WTC11 (cell line): Measurements from ENCODE around the gene LIG1. TPM values are rescaled to one million over a fixed set of nuclear protein-coding genes. Genes with fewer than 3 reads are reported as not detected.
"Not testable (repeated sequence)": the region's sequence is repeated elsewhere in the genome, so short reads cannot be mapped to it uniquely, and the experiment has no call there.

Experiments used
- ATAC-seq: fragments of 200-7000 bp; cut with Tn5 transposase; 2 replicates; pipeline ENCODE4 v1.10.0; 2021; ENCODE audit warnings: mild to moderate bottlenecking, moderate library complexity
- CTCF ChIA-PET: fragments of 300-600 bp; sonication (Branson Sonifier 250); formaldehyde crosslinking; loops from one replicate; lab custom pipeline; 2021; ENCODE audit warnings: antibody characterized with exemption; lab: Charles Lee
- POLR2A ChIA-PET: fragments of 350-600 bp; sonication (Branson Sonifier 250); formaldehyde crosslinking; loops from one replicate; lab custom pipeline; 2021; ENCODE audit warnings: antibody characterized with exemption; lab: Charles Lee
- DNase-seq: peaks from one replicate; pipeline ENCODE4 v3.0.0; 2021; ENCODE audit warnings: low spot score
- H3K27ac Mint-ChIP-seq: 2 replicates; pipeline ENCODE4 v1.8.0; 2021; ENCODE audit warnings: mixed read lengths
- H3K27me3 Mint-ChIP-seq: 2 replicates; pipeline ENCODE4 v1.8.0; 2021; ENCODE audit warnings: low read depth, mild to moderate bottlenecking, moderate library complexity, mixed read lengths
- H3K36me3 Mint-ChIP-seq: 2 replicates; pipeline ENCODE4 v1.8.0; 2021; ENCODE audit warnings: mixed read lengths
- H3K4me1 Mint-ChIP-seq: 2 replicates; pipeline ENCODE4 v1.8.0; 2022; ENCODE audit warnings: mixed read lengths
- H3K4me3 Mint-ChIP-seq: 2 replicates; pipeline ENCODE4 v1.8.0; 2021; ENCODE audit warnings: mild to moderate bottlenecking, moderate library complexity, mixed read lengths
- H3K9me3 Mint-ChIP-seq: 2 replicates; pipeline ENCODE4 v1.8.0; 2021; ENCODE audit warnings: mixed read lengths
- ATF1 ChIP-seq: sonication (generic); formaldehyde crosslinking; IDR thresholded peaks from 2 replicates; pipeline ENCODE4 v1.8.1; 2023; ENCODE audit warnings: mild to moderate bottlenecking, moderate library complexity, missing genetic modification reagents
- CBFB ChIP-seq: sonication (generic); formaldehyde crosslinking; IDR thresholded peaks from 2 replicates; pipeline ENCODE4 v1.8.1; 2022; ENCODE audit warnings: mild to moderate bottlenecking, low read depth, missing genetic modification reagents
- ELF4 ChIP-seq: sonication (generic); formaldehyde crosslinking; IDR thresholded peaks from 2 replicates; pipeline ENCODE4 v1.8.1; 2022; ENCODE audit warnings: low read depth, mild to moderate bottlenecking, moderate library complexity, missing genetic modification reagents
- EMX1 ChIP-seq: fragments of 250-450 bp; sonication (Bioruptor Pico); IDR thresholded peaks from 2 replicates; pipeline ENCODE4 v1.8.0; 2021; ENCODE audit warnings: mild to moderate bottlenecking
- ESRRA ChIP-seq: sonication (generic); formaldehyde crosslinking; IDR thresholded peaks from 2 replicates; pipeline ENCODE4 v1.8.1; 2022; ENCODE audit warnings: mild to moderate bottlenecking, missing genetic modification reagents, borderline replicate concordance
- FOXK1 ChIP-seq: sonication (generic); formaldehyde crosslinking; IDR thresholded peaks from 2 replicates; pipeline ENCODE4 v1.8.0; 2022; ENCODE audit warnings: mild to moderate bottlenecking, moderate library complexity, missing genetic modification reagents
- FOXP1 ChIP-seq: sonication (generic); formaldehyde crosslinking; IDR thresholded peaks from 2 replicates; pipeline ENCODE4 v1.8.0; 2022; ENCODE audit warnings: missing genetic modification reagents, mild to moderate bottlenecking, moderate library complexity, borderline replicate concordance
- GTF2I ChIP-seq: fragments of 250-450 bp; sonication (Bioruptor Pico); conservative IDR thresholded peaks from 2 replicates; pipeline ENCODE4 v1.4.0; 2021; ENCODE audit warnings: mild to moderate bottlenecking
- HMGA2 ChIP-seq: fragments of 250-450 bp; sonication (Bioruptor Pico); IDR thresholded peaks from 2 replicates; pipeline ENCODE4 v1.4.0; 2021; ENCODE audit warnings: mild to moderate bottlenecking, moderate library complexity
- JUN ChIP-seq: sonication (generic); formaldehyde crosslinking; IDR thresholded peaks from 2 replicates; pipeline ENCODE4 v1.8.0; 2023; ENCODE audit warnings: mild to moderate bottlenecking, missing genetic modification reagents
- NR2C2 ChIP-seq: sonication (generic); formaldehyde crosslinking; IDR thresholded peaks from 2 replicates; pipeline ENCODE4 v1.8.0; 2022; ENCODE audit warnings: mild to moderate bottlenecking, missing genetic modification reagents
- OVOL2 ChIP-seq: fragments of 250-450 bp; sonication (Bioruptor Pico); IDR thresholded peaks from 2 replicates; pipeline ENCODE4 v1.9.0; 2021; ENCODE audit warnings: mild to moderate bottlenecking, borderline replicate concordance
- SMAD3 ChIP-seq: sonication (generic); formaldehyde crosslinking; IDR thresholded peaks from 2 replicates; pipeline ENCODE4 v1.8.0; 2022; ENCODE audit warnings: missing genetic modification reagents, mild to moderate bottlenecking, borderline replicate concordance
- TEAD4 ChIP-seq: sonication (generic); formaldehyde crosslinking; IDR thresholded peaks from 2 replicates; pipeline ENCODE4 v1.8.0; 2022; ENCODE audit warnings: mild to moderate bottlenecking, missing genetic modification reagents
- ZNF121 ChIP-seq: sonication (generic); formaldehyde crosslinking; IDR thresholded peaks from 2 replicates; pipeline ENCODE4 v1.8.0; 2023; ENCODE audit warnings: missing genetic modification reagents
- ZNF138 ChIP-seq: sonication (generic); formaldehyde crosslinking; conservative IDR thresholded peaks from 2 replicates; pipeline ENCODE4 v1.8.1; 2022; ENCODE audit warnings: mild to moderate bottlenecking, moderate library complexity, missing genetic modification reagents
- ZNF232 ChIP-seq: sonication (generic); formaldehyde crosslinking; IDR thresholded peaks from 2 replicates; pipeline ENCODE4 v1.8.0; 2022; ENCODE audit warnings: mild to moderate bottlenecking, missing genetic modification reagents
- ZNF317 ChIP-seq: sonication (generic); formaldehyde crosslinking; IDR thresholded peaks from 2 replicates; pipeline ENCODE4 v1.8.1; 2023; ENCODE audit warnings: low read depth, mild to moderate bottlenecking, moderate library complexity, missing genetic modification reagents, borderline replicate concordance
- total RNA-seq: library from RNA; stranded (reverse); gene quantifications from 3 replicates; pipeline ENCODE4 v1.2.3, GENCODE V29; 2021
- TF ChIP-seq, protein P1 (sequence below): sonication (generic); formaldehyde crosslinking; IDR thresholded peaks from 2 replicates; pipeline ENCODE4 v1.8.1; 2023; ENCODE audit warnings: mild to moderate bottlenecking, missing genetic modification reagents
- TF ChIP-seq, protein P2 (sequence below): sonication (generic); formaldehyde crosslinking; IDR thresholded peaks from 2 replicates; pipeline ENCODE4 v1.8.0; 2023; ENCODE audit warnings: missing genetic modification reagents
- TF ChIP-seq, protein P3 (sequence below): sonication (generic); formaldehyde crosslinking; conservative IDR thresholded peaks from 2 replicates; pipeline ENCODE4 v1.8.1; 2022; ENCODE audit warnings: mild to moderate bottlenecking, missing genetic modification reagents
- TF ChIP-seq, protein P4 (sequence below): sonication (generic); formaldehyde crosslinking; IDR thresholded peaks from 2 replicates; pipeline ENCODE4 v1.8.1; 2022; ENCODE audit warnings: mild to moderate bottlenecking, missing genetic modification reagents, moderate library complexity, borderline replicate concordance
- TF ChIP-seq, protein P5 (sequence below): sonication (generic); formaldehyde crosslinking; IDR thresholded peaks from 2 replicates; pipeline ENCODE4 v1.8.1; 2022; ENCODE audit warnings: mild to moderate bottlenecking, moderate library complexity, missing genetic modification reagents

LIG1 gene
- total RNA-seq, 1 experiment from 2014 or later = 119 TPM

DNA sequence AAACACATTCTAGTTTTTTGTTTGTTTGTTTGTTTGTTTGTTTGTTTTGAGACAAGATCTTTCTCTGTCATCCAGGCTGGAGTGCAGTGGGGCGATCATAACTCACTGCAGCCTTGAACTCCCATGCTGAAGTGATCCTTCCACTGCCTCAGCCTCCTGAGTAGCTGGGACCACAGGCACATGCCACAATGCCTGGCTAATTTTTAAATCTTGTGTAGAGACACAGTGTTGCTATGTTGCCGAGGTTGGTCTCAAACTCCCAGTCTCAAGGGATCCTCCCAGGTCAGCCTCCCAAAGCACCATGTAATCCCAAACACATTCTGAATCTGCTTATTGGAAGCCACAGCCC lies 75.3 kb downstream of the LIG1 start (continued):
- TF ChIP-seq, protein P1, sequence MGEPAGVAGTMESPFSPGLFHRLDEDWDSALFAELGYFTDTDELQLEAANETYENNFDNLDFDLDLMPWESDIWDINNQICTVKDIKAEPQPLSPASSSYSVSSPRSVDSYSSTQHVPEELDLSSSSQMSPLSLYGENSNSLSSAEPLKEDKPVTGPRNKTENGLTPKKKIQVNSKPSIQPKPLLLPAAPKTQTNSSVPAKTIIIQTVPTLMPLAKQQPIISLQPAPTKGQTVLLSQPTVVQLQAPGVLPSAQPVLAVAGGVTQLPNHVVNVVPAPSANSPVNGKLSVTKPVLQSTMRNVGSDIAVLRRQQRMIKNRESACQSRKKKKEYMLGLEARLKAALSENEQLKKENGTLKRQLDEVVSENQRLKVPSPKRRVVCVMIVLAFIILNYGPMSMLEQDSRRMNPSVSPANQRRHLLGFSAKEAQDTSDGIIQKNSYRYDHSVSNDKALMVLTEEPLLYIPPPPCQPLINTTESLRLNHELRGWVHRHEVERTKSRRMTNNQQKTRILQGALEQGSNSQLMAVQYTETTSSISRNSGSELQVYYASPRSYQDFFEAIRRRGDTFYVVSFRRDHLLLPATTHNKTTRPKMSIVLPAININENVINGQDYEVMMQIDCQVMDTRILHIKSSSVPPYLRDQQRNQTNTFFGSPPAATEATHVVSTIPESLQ (CRISPR knock-in tag) = no peak
- TF ChIP-seq ZNF317 (no peak), CBFB (CRISPR knock-in tag) (no peak), ZNF121 (CRISPR knock-in tag) (no peak), TEAD4 (CRISPR knock-in tag) (no peak), SMAD3 (CRISPR knock-in tag) (no peak)
- TF ChIP-seq, protein P2, sequence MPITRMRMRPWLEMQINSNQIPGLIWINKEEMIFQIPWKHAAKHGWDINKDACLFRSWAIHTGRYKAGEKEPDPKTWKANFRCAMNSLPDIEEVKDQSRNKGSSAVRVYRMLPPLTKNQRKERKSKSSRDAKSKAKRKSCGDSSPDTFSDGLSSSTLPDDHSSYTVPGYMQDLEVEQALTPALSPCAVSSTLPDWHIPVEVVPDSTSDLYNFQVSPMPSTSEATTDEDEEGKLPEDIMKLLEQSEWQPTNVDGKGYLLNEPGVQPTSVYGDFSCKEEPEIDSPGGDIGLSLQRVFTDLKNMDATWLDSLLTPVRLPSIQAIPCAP (CRISPR knock-in tag) = no peak
- TF ChIP-seq, protein P3, sequence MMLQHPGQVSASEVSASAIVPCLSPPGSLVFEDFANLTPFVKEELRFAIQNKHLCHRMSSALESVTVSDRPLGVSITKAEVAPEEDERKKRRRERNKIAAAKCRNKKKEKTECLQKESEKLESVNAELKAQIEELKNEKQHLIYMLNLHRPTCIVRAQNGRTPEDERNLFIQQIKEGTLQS (CRISPR knock-in tag) = no peak

DNA sequence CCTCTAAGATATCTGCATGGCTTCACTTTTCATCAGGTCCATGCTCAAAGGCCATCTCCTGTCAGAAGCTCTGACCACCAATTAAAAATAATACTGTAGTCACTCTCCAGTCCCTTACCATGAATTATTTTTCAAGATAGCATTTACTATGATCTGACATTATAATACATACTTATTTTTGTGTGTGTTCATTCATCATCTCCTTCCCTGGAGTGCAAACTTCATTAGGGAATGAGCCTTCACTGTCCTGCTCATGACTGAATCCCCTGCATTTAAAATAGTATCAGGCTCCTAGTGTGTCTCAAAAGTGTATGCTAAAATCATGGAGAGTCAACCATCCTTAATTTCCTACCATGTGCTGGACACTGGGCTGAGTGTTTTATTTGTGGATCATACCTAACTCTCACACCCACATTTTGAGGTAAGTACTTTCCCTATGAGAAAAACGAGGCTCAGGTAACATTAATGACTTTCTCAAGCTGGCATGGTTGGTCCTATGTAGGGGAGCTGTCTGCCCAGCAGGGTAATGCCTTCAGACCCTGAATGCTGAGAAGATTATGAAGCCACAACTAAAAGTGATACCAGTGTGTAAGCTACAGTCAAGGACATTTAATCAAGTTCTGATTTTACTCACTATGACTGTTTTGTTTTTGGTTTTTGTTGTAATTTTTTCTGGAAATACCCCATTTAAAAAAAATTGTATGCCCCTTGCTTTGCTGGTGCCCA lies 75.9 kb downstream of the LIG1 start:
- H3K27ac Mint-ChIP-seq = no peak overlapping the region
- no peak for ATAC-seq
- no peaks in the 10 kb centered on the region for H3K36me3 Mint-ChIP-seq
- DNase-seq = no peak
- H3K9me3 Mint-ChIP-seq = peaks cover 13% of the 10 kb centered on the region; the same call in 1 of the 2 replicates
- POLR2A ChIA-PET = no interaction called here
- CTCF ChIA-PET = no interaction called here
- peaks cover 13% of the 10 kb centered on the region for H3K27me3 Mint-ChIP-seq
- H3K4me3 Mint-ChIP-seq = no peak overlapping the region
- H3K4me1 Mint-ChIP-seq = no peaks in the 10 kb centered on the region
- TF ChIP-seq ELF4 (CRISPR knock-in tag) (no peak), FOXK1 (no peak), HMGA2 (CRISPR knock-in tag) (no peak)
- TF ChIP-seq, protein P4, sequence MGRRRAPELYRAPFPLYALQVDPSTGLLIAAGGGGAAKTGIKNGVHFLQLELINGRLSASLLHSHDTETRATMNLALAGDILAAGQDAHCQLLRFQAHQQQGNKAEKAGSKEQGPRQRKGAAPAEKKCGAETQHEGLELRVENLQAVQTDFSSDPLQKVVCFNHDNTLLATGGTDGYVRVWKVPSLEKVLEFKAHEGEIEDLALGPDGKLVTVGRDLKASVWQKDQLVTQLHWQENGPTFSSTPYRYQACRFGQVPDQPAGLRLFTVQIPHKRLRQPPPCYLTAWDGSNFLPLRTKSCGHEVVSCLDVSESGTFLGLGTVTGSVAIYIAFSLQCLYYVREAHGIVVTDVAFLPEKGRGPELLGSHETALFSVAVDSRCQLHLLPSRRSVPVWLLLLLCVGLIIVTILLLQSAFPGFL (CRISPR knock-in tag) = no peak

DNA sequence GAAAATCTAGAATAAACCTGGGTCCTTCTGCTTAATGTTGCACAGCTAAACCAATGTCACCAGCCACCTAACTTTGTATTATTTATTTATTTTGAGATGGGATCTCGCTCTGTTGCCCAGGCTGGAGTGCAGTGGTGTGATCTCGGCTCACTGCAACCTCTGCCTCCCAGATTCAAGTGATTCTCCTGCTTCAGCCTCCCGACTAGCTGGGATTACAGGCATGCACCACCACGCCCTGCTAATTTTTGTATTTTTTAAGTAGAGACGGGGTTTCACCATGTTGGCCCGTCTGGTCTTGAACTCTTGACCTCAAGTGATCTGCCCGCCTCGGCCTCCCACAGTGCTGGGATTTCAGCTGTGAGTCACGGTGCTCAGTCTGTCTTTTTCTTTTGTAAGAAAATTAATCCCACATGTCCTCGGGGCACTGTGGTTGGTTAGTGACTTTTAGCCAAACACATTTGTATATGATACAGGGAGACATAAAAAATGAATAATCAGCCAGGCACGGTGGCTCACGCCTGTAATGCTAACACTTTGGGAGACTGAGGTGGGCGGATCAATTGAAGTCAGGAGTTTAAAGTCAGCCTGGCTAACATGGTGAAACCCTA lies 78.9 kb downstream of the LIG1 start:
- peaks cover 13% of the 10 kb centered on the region for H3K27me3 Mint-ChIP-seq
- CTCF ChIA-PET, H3K4me1 Mint-ChIP-seq, ATAC-seq, POLR2A ChIA-PET, H3K36me3 Mint-ChIP-seq, H3K27ac Mint-ChIP-seq, DNase-seq, H3K4me3 Mint-ChIP-seq: not testable (repeated sequence)
- peaks cover 16% of the 10 kb centered on the region; the same call in 1 of the 2 replicates for H3K9me3 Mint-ChIP-seq

DNA sequence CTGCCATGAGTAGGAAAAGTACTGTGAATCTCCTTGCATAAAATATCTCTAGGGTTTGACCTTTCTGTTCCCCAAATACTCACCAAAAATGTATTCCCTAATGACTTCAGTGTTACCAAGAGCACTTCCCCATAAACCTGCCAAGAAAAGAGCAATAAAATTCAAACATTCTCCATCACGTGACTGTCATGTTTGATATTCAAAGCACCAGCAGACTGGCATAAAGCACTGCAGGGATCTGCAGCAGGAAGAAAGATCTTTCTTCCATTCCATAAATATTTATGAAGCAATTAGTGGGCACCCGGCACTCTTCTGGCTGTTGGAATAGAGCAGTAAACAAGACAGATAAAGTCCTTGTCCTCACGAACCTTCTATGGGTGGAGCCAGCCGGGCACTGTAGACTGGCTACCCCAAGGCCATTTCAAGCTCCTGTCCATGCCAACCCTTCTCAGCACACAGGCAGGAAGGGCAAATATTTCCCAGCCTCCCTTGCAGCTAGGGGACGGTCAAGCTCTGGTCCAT lies 79.8 kb downstream of the LIG1 start:
- DNase-seq (no peak), ATAC-seq (no peak)
- H3K27me3 Mint-ChIP-seq = peaks cover 9% of the 10 kb centered on the region
- H3K9me3 Mint-ChIP-seq = peaks cover 20% of the 10 kb centered on the region; the same call in 1 of the 2 replicates
- H3K36me3 Mint-ChIP-seq = no peaks in the 10 kb centered on the region
- ChIA-PET CTCF (no interaction called here), POLR2A (interaction anchor here (0.6 kb wide), 1 partner anchor 102 kb away, joined by 3 read pairs; no protein-coding TSS in a partner anchor)
- TF ChIP-seq ZNF138 (no peak), ZNF232 (CRISPR knock-in tag) (no peak), EMX1 (CRISPR knock-in tag) (no peak), OVOL2 (no peak), ESRRA (CRISPR knock-in tag) (no peak), ATF1 (CRISPR knock-in tag) (no peak), NR2C2 (CRISPR knock-in tag) (no peak), JUN (CRISPR knock-in tag) (no peak), FOXP1 (CRISPR knock-in tag) (no peak), GTF2I (CRISPR knock-in tag) (no peak)
- TF ChIP-seq, protein P3 (CRISPR knock-in tag) = no peak
- TF ChIP-seq, protein P5, sequence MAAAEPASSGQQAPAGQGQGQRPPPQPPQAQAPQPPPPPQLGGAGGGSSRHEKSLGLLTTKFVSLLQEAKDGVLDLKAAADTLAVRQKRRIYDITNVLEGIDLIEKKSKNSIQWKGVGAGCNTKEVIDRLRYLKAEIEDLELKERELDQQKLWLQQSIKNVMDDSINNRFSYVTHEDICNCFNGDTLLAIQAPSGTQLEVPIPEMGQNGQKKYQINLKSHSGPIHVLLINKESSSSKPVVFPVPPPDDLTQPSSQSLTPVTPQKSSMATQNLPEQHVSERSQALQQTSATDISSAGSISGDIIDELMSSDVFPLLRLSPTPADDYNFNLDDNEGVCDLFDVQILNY = no peak
- TF ChIP-seq, protein P4 (CRISPR knock-in tag) = no peak
- no peaks in the 10 kb centered on the region for H3K4me1 Mint-ChIP-seq
- no peak overlapping the region for H3K27ac Mint-ChIP-seq
- H3K4me3 Mint-ChIP-seq = no peak overlapping the region
